ENCODE measurements around the gene GINS2. TPM values are rescaled to one million over a fixed set of nuclear protein-coding genes. Genes with fewer than 3 reads are reported as not detected.

GINS2 gene
- total and polyA plus RNA-seq, 4 donors = 1.6 to 3.1 (median 2.4) TPM

- Histone ChIP-seq H3K27ac (ENCODE audit: low read depth in 1 of 2, low read length in 1 of 2) (no peak overlapping the region), H3K4me1 (ENCODE audit: control insufficient read depth in 5 of 5, insufficient read depth in 5 of 5, low read length in 5 of 5) (peaks cover 0 to 8% (median 4%) of the 10 kb centered on the region in 5 donors), H3K9me3 (ENCODE audit: control insufficient read depth in 4 of 4, insufficient read depth in 3 of 4, low read length in 3 of 4) (no peaks in the 10 kb centered on the region), H3K4me3 (no peak overlapping the region), H3K27me3 (ENCODE audit: control insufficient read depth in 3 of 3, insufficient read depth in 3 of 3, low read length in 2 of 3) (no peaks in the 10 kb centered on the region), H3K9ac (ENCODE audit: insufficient read depth in 1 of 2, low read length in 2 of 2) (no peak overlapping the region), H3K36me3 (ENCODE audit: control insufficient read depth in 4 of 4, insufficient read depth in 4 of 4, low read length in 4 of 4) (peaks cover 0 to 6% (median 1%) of the 10 kb centered on the region in 4 donors)
- TF ChIP-seq CTCF (IDR thresholded peaks at IDR 0.05; ENCODE audit: control extremely low read depth, extremely low read depth) = no peak
- no peak for DNase-seq
- ATAC-seq (ENCODE audit: insufficient read depth, low FRiP score) = no peak
- 94 to 100% methylated on average over 2 of the region's 2 CpGs for WGBS, 2 donors
Observed at GRCh38 chr16:85685251-85685650, 3.5 kb downstream of the GINS2 start.

- no peak for ATAC-seq (ENCODE audit: insufficient read depth, low FRiP score)
Observed at GRCh38 chr16:85683363-85683762, 5.4 kb downstream of the GINS2 start.

GRCh38 chr16:85682516-85682915 is 6.2 kb downstream of the GINS2 start:
- 90 to 94% methylated on average over 9 of the region's 9 CpGs for WGBS, 2 donors
- Histone ChIP-seq H3K27me3 (ENCODE audit: control insufficient read depth in 3 of 3, insufficient read depth in 3 of 3, low read length in 2 of 3) (no peaks in the 10 kb centered on the region), H3K9ac (ENCODE audit: insufficient read depth in 1 of 2, low read length in 2 of 2) (no peak overlapping the region), H3K36me3 (ENCODE audit: control insufficient read depth in 4 of 4, insufficient read depth in 4 of 4, low read length in 4 of 4) (peaks cover 0 to 9% (median 7%) of the 10 kb centered on the region in 4 donors), H3K9me3 (ENCODE audit: control insufficient read depth in 4 of 4, insufficient read depth in 3 of 4, low read length in 3 of 4) (no peaks in the 10 kb centered on the region), H3K27ac (ENCODE audit: low read depth in 1 of 2, low read length in 1 of 2) (no peak overlapping the region), H3K4me3 (no peak overlapping the region), H3K4me1 (ENCODE audit: control insufficient read depth in 5 of 5, insufficient read depth in 5 of 5, low read length in 5 of 5) (peaks cover 0 to 3% (median 0%) of the 10 kb centered on the region in 5 donors)
- DNase-seq (no peak), ATAC-seq (ENCODE audit: insufficient read depth, low FRiP score) (no peak)
- no peak for TF ChIP-seq CTCF (IDR thresholded peaks at IDR 0.05; ENCODE audit: control extremely low read depth, extremely low read depth)

More at GRCh38 chr16:85683363-85683762, 5.4 kb downstream of the GINS2 start:
- H3K27me3 ChIP-seq (ENCODE audit: control insufficient read depth in 3 of 3, insufficient read depth in 3 of 3, low read length in 2 of 3) = no peaks in the 10 kb centered on the region
- no peaks in the 10 kb centered on the region for H3K9me3 ChIP-seq (ENCODE audit: control insufficient read depth in 4 of 4, insufficient read depth in 3 of 4, low read length in 3 of 4)
- no peak overlapping the region for H3K4me3 ChIP-seq
- no peak for DNase-seq
- H3K36me3 ChIP-seq (ENCODE audit: control insufficient read depth in 4 of 4, insufficient read depth in 4 of 4, low read length in 4 of 4) = peaks cover 0 to 6% (median 4%) of the 10 kb centered on the region in 4 donors
- no peak overlapping the region for H3K27ac ChIP-seq (ENCODE audit: low read depth in 1 of 2, low read length in 1 of 2)
- no peak overlapping the region for H3K9ac ChIP-seq (ENCODE audit: insufficient read depth in 1 of 2, low read length in 2 of 2)
- TF ChIP-seq CTCF (IDR thresholded peaks at IDR 0.05; ENCODE audit: control extremely low read depth, extremely low read depth) = no peak
- H3K4me1 ChIP-seq (ENCODE audit: control insufficient read depth in 5 of 5, insufficient read depth in 5 of 5, low read length in 5 of 5) = peaks cover 0 to 3% (median 0%) of the 10 kb centered on the region in 5 donors

- DNase-seq (no peak), ATAC-seq (ENCODE audit: insufficient read depth, low FRiP score) (no peak)
- Histone ChIP-seq H3K9ac (ENCODE audit: insufficient read depth in 1 of 2, low read length in 2 of 2) (no peak overlapping the region), H3K27ac (ENCODE audit: low read depth in 1 of 2, low read length in 1 of 2) (no peak overlapping the region), H3K36me3 (ENCODE audit: control insufficient read depth in 4 of 4, insufficient read depth in 4 of 4, low read length in 4 of 4) (peaks cover 0 to 14% (median 12%) of the 10 kb centered on the region in 4 donors), H3K4me1 (ENCODE audit: control insufficient read depth in 5 of 5, insufficient read depth in 5 of 5, low read length in 5 of 5) (peaks cover 0 to 3% (median 0%) of the 10 kb centered on the region in 5 donors), H3K9me3 (ENCODE audit: control insufficient read depth in 4 of 4, insufficient read depth in 3 of 4, low read length in 3 of 4) (no peaks in the 10 kb centered on the region), H3K4me3 (no peak overlapping the region), H3K27me3 (ENCODE audit: control insufficient read depth in 3 of 3, insufficient read depth in 3 of 3, low read length in 2 of 3) (no peaks in the 10 kb centered on the region)
- WGBS, 2 donors = 74 to 81% methylated on average over 8 of the region's 8 CpGs
- no peak for TF ChIP-seq CTCF (IDR thresholded peaks at IDR 0.05; ENCODE audit: control extremely low read depth, extremely low read depth)
Observed at GRCh38 chr16:85681255-85681654, 7.5 kb downstream of the GINS2 start.
